ENCODE results near the gene PCSK4.

GRCh38 chr19:1467490-1468273 is 22.5 kb downstream of the PCSK4 start:
- TF ChIP-seq CTCF (conservative IDR thresholded peaks at IDR 0.05 in 1 of 2, IDR thresholded peaks at IDR 0.05 in 1 of 2; ENCODE audit: extremely low read depth in 1 of 2, insufficient read depth in 1 of 2, low read depth in 1 of 2, low read length in 2 of 2): no peak
- TF ChIP-seq EZH2 (IDR thresholded peaks at IDR 0.05; ENCODE audit: borderline replicate concordance, low read length): no peak

All from mammary epithelial cell (primary cell).